Measurements from ENCODE around the gene SLC5A11. TPM values are rescaled to one million over a fixed set of nuclear protein-coding genes. Genes with fewer than 3 reads are reported as not detected.

The SLC5A11 gene
- total RNA-seq, 1 experiment from 2014 or later: 0.22 TPM

- H4K20me1 ChIP-seq (ENCODE audit: control insufficient read depth, insufficient read depth, insufficient read length): no peaks in the 10 kb centered on the region
- no peak overlapping the region for H4K8ac ChIP-seq (replicated peaks; ENCODE audit: insufficient read length, low read depth, low read length)
- H3K27ac ChIP-seq (ENCODE audit: insufficient read length, low read depth, low read length): no peak overlapping the region
- no peak overlapping the region for H3K18ac ChIP-seq (ENCODE audit: insufficient read length, low read depth, low read length)
- H3T11ph ChIP-seq (ENCODE audit: low read length): no peak overlapping the region
- no peak overlapping the region for H4K91ac ChIP-seq (ENCODE audit: insufficient read length, low read depth, low read length)
- H3K23me2 ChIP-seq (ENCODE audit: insufficient read length, low read depth, low read length, poor library complexity, severe bottlenecking): no peaks in the 10 kb centered on the region
- no peak overlapping the region for H2AFZ ChIP-seq (ENCODE audit: low read length)
- H3K79me2 ChIP-seq (ENCODE audit: insufficient read depth, low read length): no peaks in the 10 kb centered on the region
- H3K4me2 ChIP-seq (ENCODE audit: insufficient read depth, insufficient read length, low read length): no peak overlapping the region
- no peaks in the 10 kb centered on the region for H3K9me3 ChIP-seq (ENCODE audit: control insufficient read depth, low read depth, low read length)
- TF ChIP-seq CTCF (conservative IDR thresholded peaks at IDR 0.05): no peak
- no peak overlapping the region for H2BK120ac ChIP-seq (ENCODE audit: low read depth, low read length, poor library complexity, severe bottlenecking)
- DNase-seq: no peak
- H2BK20ac ChIP-seq (ENCODE audit: low read depth, low read length, poor library complexity, severe bottlenecking): no peak overlapping the region
- peaks cover 16 to 66% (median 56%) of the 10 kb centered on the region in 3 experiments; a peak in 6 of 7 replicates for H3K36me3 Mint-ChIP-seq (ENCODE audit: insufficient read depth in 1 of 3, low read depth in 3 of 3)
- no peaks in the 10 kb centered on the region for H3K27me3 ChIP-seq (ENCODE audit: insufficient read depth, low read length)
- H3K27me3 Mint-ChIP-seq (ENCODE audit: low read depth): no peaks in the 10 kb centered on the region
- H3K79me1 ChIP-seq (ENCODE audit: insufficient read depth, low read depth, low read length, poor library complexity, severe bottlenecking): no peaks in the 10 kb centered on the region
- no peak overlapping the region for H2AK5ac ChIP-seq (ENCODE audit: insufficient read length, low read length)
- no peak overlapping the region for H3K4me3 Mint-ChIP-seq
- H3K4ac ChIP-seq (ENCODE audit: low read depth, low read length): no peak overlapping the region
- no peak overlapping the region for H3K27ac Mint-ChIP-seq
- no peaks in the 10 kb centered on the region for H3K4me1 ChIP-seq (ENCODE audit: insufficient read depth, low read length)
- H3K4me1 Mint-ChIP-seq: no peaks in the 10 kb centered on the region
- WGBS (ENCODE audit: extremely low coverage, insufficient read length, low lambda C conversion rate): no CpG with 5 or more reads among the region's 6 CpGs
- H3K14ac ChIP-seq (ENCODE audit: insufficient read depth, low read length): no peak overlapping the region
- no peak overlapping the region for H2BK12ac ChIP-seq (ENCODE audit: insufficient read length, low read depth, low read length)
- no peak overlapping the region for H3K23ac ChIP-seq (ENCODE audit: insufficient read length, low read depth, low read length)
- H2BK15ac ChIP-seq (ENCODE audit: low read depth, low read length): no peak overlapping the region
- no peak overlapping the region for H2BK5ac ChIP-seq (ENCODE audit: insufficient read length, low read length)
- H3K9ac ChIP-seq (ENCODE audit: extremely low read depth, insufficient read length, low read length): no peak overlapping the region
- no peak overlapping the region for H4K5ac ChIP-seq (ENCODE audit: insufficient read length, low read depth, low read length)
- H3K56ac ChIP-seq (ENCODE audit: insufficient read length, low read depth, low read length): no peak overlapping the region
- H3K9me3 Mint-ChIP-seq: no peaks in the 10 kb centered on the region; a peak in 1 of 5 replicates
These were observed 84.7 kb downstream of the SLC5A11 start for GRCh38 chr16:24930440-24930839.

All from H9 (cell line).